Body of pancreas (tissue), 4 donors: ENCODE data around the gene CSNK1A1.

ENCODE experiments used
- POLR2A ChIP-seq, 3 donors: fragments of 450-650 bp; IDR thresholded peaks; one replicate each; pipeline ENCODE4 v1.6.1; 2016; ENCODE audit warnings: antibody characterized with exemption in 3 of 3, mild to moderate bottlenecking in 2 of 3
- TF ChIP-seq, protein P1 (sequence below), 7 experiments: fragments of 450-650 bp in 4 of 7; fragments of 200-600 bp in 3 of 7; sonication (generic) in 3 of 7; IDR thresholded peaks; one replicate each; pipeline ENCODE4 v1.5.1; 2016 to 2019; ENCODE audit warnings: antibody characterized with exemption in 7 of 7

DNA sequence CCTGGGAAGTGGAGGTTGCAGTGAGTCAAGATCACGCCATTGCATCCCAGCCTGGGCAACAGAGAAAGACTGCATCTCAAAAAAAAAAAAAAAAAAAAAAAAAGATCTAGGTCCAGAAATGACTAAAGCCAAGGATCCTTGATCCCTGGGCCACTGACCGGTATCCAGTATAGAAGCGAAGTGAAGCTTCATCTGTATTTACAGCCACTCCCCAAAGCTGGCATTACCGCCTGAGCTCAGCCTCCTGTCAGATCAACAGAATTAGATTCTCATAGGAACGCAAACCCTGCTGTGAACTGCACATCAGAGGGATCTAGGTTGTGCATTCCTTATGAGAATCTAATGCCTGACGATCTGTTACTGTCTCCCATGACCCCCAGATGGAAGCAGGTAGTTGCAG lies 9.3 kb downstream of the CSNK1A1 start:
- TF ChIP-seq, protein P1, sequence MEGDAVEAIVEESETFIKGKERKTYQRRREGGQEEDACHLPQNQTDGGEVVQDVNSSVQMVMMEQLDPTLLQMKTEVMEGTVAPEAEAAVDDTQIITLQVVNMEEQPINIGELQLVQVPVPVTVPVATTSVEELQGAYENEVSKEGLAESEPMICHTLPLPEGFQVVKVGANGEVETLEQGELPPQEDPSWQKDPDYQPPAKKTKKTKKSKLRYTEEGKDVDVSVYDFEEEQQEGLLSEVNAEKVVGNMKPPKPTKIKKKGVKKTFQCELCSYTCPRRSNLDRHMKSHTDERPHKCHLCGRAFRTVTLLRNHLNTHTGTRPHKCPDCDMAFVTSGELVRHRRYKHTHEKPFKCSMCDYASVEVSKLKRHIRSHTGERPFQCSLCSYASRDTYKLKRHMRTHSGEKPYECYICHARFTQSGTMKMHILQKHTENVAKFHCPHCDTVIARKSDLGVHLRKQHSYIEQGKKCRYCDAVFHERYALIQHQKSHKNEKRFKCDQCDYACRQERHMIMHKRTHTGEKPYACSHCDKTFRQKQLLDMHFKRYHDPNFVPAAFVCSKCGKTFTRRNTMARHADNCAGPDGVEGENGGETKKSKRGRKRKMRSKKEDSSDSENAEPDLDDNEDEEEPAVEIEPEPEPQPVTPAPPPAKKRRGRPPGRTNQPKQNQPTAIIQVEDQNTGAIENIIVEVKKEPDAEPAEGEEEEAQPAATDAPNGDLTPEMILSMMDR (IDR thresholded peaks at IDR 0.05): no peak
- TF ChIP-seq POLR2A (IDR thresholded peaks at IDR 0.05): no peak
